HG02840 (cell line): ENCODE results near the gene SERGEF.
"Not testable (repeated sequence)": the region's sequence is repeated elsewhere in the genome, so short reads cannot be mapped to it uniquely, and the experiment has no call there.

ENCODE experiments used
- ATAC-seq: cut with Tn5 transposase; IDR thresholded peaks from one replicate; pipeline ENCODE4 v1.9.1; 2021; ENCODE audit warnings: mild to moderate bottlenecking, moderate library complexity, moderate number of reproducible peaks; ENCODE audit not compliant: unreplicated experiment, low FRiP score

The SERGEF gene

GRCh38 chr11:18001191-18001590 is 11.7 kb downstream of the SERGEF start:
- ATAC-seq = no peak

DNA sequence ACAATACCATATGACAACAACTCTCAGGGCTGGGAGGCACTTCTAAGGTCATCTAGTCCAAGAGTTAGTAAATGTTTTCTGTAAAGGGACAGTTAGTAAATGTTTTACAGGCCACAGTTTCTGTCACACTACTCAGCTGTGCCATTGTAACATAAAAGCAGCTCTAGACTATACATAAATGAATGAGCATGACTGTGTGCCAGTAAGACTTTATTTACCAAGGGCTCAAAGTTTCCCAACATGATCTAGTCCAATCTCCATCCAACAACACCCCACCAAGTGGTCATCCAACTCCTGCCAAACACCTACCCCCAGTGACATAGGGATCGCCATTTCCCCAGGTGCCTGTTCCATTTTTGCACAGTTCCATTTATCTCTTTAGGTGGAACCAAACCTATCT is 12.1 kb downstream of the SERGEF start:
- ATAC-seq = peak; percentile 67

DNA sequence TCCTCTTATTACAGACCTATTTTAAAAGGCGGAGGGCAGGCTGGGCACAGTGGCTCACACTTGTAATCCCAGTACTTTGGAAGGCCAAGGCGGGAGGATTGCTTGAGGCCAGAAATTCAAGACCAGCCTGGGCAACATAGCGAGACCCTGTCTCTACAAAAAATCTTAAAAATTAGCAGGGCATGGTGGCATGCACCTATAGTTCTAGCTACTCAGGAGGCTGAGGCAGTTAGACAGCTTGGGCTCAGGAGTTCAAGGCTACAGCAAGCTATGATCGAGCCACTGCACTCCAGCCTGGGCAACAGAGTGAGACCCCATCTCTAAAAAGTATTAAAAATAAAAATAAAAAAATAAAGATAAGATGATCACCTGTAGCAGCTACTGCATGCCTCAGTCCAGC is 12.7 kb downstream of the SERGEF start:
- not testable (repeated sequence) for ATAC-seq

DNA sequence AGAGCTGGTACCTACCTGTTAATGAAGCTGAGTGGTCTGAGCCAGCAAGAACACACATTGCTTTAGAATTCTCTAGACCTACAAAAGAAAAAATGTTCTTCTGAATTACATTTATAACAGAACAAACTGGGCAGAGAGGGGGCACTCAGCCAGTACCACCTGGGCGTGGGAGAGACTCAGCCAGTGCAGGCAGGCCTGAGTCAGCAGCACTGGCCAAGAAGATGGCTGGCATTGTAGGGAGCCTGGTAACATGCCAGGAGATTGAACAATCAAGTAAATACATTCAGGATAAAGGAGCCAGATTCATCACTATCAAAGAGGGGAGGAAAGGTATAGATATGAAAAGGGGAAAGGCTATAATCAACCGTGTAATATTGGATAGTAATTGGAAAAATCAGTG is 19.9 kb downstream of the SERGEF start:
- ATAC-seq = no peak

GRCh38 chr11:17991783-17992433 is 20.9 kb downstream of the SERGEF start:
- no peak for ATAC-seq

GRCh38 chr11:17989306-17989705 is 23.5 kb downstream of the SERGEF start:
- no peak for ATAC-seq

DNA sequence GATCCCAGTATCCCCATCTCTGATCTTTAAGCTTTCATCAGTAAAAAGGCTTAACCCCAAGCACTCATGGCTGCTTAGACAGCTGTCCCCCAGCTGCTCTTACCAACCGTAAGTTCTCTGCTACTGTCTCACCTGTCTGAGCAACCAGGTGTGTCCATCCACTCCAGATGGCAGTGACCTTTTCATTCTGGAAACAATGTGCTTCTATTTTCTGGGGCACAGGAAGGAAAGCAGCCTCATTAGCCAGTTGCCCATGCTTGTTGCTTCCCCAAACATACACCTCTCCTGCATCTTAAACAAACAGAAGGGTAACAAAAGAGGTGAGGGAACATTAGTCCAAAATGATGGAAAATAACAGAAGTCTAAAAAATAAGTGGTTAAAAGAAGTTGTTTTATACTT is 24.4 kb downstream of the SERGEF start:
- ATAC-seq = no peak

DNA sequence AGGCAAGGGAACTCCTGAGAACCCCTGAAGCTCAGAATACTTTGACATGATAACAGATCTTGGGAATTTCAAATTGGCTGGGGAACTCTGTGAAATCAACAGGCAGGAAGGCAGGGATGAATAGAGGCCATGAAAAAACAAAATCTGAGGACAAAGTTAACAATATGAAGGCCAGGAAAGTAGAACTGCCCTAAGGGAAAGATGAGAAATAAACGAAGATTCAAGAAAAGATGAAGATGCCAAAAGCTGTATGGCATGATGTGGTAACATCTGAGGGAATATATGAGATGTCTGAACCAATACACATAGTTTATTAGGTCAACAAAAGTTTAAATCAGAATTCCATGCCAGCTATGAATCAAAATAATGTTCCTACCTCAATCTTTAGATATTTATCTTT is 25.0 kb downstream of the SERGEF start:
- ATAC-seq = no peak

DNA sequence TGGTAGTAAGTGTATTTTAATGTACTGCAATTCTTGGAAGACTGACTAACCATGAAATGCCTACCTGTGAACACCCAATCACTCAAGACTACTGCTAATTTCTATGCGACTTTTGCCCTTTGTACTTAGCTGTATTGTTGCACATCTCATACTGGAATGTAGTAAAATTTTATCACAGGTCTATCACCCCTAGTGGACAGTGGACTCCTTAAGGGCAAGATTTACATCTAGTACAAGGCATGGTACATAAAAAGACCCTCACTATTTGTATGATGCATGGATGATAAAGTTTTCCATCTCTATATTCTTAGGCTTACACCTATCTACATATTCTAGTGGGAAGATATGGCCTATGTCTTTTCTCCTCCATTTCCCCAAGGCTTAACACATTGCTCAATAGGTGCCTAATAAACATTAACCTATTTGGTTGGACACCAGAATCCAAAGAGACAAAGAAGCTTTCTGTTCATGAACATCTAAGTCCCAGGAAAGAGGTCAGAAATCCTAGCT is 26.1 kb downstream of the SERGEF start:
- no peak for ATAC-seq

- no peak for ATAC-seq
Measured at GRCh38 chr11:17986007-17986710, 26.7 kb downstream of the SERGEF start.

GRCh38 chr11:17985517-17985916 is 27.3 kb downstream of the SERGEF start:
- no peak for ATAC-seq

DNA sequence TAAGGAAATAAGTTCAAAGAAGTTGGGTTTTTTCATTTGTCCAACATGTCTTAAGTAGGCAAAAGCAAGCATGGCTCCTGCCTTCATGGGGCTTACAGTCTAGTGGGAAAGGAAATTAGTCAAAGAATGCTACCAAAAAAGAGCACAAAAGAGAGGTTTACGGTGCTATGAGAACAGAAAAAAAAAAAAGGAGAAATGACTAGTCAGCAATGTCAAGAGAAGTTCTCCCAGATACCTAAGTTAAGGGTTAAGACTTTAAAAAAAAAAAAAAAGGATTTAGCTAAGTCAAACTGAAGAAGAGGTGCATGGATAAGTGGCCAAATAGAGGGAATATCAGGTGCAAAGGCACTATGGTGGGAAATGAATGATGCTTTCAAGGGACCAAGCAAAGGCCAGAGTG is 29.3 kb downstream of the SERGEF start:
- no peak for ATAC-seq

DNA sequence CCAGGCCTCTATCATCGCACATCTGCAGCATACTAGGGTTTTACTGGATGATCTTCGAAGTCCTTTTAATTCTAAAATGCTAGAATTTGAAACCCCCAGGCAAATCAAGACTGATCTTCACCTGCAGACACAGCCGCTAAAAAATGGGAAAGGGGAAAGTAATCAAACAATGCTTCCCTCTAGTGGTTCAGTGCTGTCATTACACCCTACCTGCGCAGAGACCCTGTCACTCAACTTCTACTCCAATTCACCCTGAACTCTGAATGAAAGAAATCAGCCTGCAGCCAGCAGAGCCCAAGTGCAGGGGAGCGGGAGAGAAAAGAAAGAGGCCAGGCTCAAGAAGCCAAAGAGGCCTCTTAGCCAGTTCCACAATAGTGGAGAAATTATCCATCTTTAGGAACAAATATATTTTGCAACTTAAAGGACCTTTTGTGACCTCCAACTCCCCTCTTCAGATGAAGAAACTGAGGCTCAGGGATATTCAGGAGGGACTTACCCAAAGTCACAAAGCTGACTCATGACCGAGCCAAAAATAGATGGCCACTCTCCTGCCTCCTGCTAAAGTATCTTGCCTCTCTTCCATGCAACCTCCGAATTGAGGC is 33.0 kb downstream of the SERGEF start:
- no peak for ATAC-seq

DNA sequence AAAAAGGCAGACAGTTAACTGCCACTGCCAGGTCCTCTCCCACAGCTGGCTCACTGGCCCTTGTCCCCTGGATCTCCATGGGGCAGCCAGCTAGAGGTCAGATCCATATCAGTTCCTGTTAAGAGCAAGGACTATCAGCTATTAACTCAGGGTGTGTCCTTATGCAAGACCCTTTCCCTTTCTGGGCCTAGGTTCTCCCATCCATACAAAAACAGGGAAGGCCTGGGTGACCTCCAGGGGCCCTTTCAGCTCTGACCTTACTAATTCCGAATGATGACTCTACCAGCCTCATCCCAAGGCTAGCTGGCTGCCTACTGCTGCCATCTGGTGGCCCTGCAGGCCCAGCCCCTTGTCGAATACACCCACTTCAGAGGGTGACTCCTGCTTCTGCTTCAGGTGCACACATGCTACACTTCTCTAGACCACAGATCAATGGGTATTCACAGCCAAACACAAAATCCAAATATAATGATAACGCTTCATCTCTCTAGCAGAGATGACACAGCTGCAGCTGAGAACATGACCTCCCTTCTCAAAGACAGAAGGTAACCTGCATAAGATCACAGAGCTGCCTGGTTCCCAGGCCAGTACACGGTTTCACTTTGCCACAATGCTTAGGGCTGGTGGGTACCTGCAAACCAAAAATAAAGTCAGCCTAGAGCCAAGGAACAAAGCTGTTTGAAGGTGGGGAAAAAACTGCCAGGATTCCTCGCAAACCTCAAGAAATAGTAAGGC is 34.1 kb downstream of the SERGEF start:
- no peak for ATAC-seq

DNA sequence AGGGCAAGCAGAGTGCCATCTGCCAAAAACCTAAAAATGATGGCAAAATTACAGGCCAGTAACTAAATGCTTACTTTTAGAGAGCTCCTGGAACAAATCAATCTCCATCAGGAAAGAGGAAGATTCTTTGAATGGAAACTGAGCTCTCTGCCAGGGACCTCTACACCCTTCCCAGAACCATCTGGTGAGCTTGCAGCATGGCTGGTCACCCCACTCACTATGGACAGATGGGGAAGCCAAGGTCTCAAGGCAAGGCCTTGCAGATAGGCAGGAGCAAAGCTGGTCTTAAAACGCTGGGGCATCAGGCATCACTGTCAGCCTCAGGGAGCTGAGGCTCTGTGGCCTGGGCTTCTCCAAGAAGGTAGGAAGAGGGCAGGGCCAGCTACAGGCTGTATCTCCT is 36.2 kb downstream of the SERGEF start:
- ATAC-seq = no peak

- no peak for ATAC-seq
Measured at GRCh38 chr11:17974246-17974645, 38.6 kb downstream of the SERGEF start.

DNA sequence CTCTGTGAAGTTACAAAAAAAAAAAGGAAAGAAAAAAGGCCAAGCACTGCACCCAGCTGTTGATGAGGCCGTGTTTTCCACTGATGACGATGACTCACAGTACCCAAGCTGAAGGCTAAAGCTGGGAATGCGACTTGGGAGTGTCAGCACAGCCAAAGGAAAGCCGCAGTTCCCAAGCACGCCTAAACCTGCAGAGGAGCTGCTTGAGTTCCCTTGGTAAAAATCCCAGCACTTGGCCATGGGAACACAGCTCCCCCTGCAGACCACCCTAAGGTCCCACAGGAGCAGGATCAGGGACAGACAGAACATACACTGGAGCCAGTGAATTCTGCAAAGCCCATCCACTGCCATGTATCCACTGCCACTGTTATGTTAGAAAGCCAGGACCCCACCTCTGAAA is 39.9 kb downstream of the SERGEF start:
- no peak for ATAC-seq

DNA sequence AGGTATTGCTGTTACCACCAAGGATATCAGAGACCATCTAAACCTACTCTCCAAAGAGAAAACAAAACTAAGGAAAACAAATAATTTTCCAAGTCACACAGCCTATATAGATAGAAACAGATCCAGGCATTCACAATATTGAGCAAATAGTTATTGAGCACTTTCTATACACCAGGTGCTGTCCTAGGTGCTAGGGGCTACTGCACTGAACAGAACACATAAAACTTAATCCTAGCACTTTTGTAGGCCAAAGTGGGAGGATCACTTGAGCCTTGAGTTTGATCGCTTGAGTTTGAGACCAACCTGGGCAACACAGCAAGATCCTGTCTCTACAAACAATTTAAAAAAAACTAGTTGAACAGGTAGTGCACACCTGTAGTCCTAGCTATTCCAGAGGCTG is 44.6 kb downstream of the SERGEF start:
- ATAC-seq = no peak

- no peak for ATAC-seq
Measured at GRCh38 chr11:17967661-17968060, 45.2 kb downstream of the SERGEF start.

DNA sequence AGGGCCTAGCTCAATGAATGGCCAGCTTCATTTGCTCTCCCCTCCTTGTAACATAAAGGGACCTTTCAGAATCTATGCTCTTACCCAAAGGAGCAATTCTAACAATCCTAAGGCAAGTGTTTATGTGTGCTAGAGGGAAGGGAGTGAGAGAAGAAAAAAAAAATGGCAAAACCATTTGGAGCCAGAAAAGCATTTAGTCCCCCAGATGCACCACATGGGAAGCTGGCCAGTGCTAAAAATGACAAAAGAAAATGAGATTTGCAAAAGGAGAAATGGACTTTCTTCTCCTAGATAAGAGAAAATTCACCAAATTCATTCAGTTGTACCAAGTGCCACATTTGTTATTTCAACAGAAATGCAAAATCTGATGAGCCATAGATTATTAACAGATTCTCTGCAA is 52.8 kb downstream of the SERGEF start:
- ATAC-seq = no peak

DNA sequence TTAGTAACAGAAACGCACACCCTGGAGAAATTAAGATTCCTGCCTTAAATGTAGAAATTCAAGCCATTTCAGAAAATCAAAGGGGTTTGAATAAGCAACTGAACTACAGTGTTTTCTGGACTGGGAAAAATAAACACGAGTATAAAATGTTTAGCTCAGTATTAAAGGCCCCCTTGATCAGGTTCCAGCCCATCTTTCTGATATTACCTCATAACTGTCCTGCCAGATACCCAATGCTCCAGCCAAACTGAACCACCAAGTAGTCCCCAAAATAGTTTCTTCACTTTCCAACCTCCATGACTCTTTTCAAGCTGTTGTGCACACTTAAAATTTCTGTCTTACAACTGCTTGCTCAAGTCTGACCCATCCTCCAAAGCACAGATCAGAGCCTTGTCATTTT is 54.4 kb downstream of the SERGEF start:
- ATAC-seq = no peak
